T-helper 2 cell treated with Interferon-gamma antibody and Interleukin-4, amounts not matched to agents 100 ng/mL and 5 ng/mL, for 36 hours (primary cell): ENCODE data around the gene IGSF23. TPM values are rescaled to one million over a fixed set of nuclear protein-coding genes. Genes with fewer than 3 reads are reported as not detected.
"Not testable (repeated sequence)": the region's sequence is repeated elsewhere in the genome, so short reads cannot be mapped to it uniquely, and the experiment has no call there.

ENCODE experiments used
- intact Hi-C: fragments of 100-400 bp; cut with micrococcal nuclease; formaldehyde crosslinking; loops from one replicate; pipeline ENCODE4 v1.15.1; 2023
- total RNA-seq: library from RNA; stranded (reverse); gene quantifications from 2 replicates; pipeline ENCODE4 v1.2.3, GENCODE V29; 2022

Gene IGSF23
- total RNA-seq, 1 donor from 2014 or later = not detected

- intact Hi-C loops = no loop called here
Measured at GRCh38 chr19:44663996-44664395, 50.6 kb downstream of the IGSF23 start.

GRCh38 chr19:44664976-44665375 is 51.6 kb downstream of the IGSF23 start:
- intact Hi-C loops = no loop called here

GRCh38 chr19:44666852-44667556 is 53.6 kb downstream of the IGSF23 start:
- intact Hi-C loops = no loop called here

GRCh38 chr19:44668985-44669764 is 55.8 kb downstream of the IGSF23 start:
- intact Hi-C loops = no loop called here

- intact Hi-C loops = not testable (repeated sequence)
Measured at GRCh38 chr19:44670027-44670426, 56.7 kb downstream of the IGSF23 start.

GRCh38 chr19:44671400-44671799 is 58.0 kb downstream of the IGSF23 start, which contains the start of gene CEACAM19:
Gene CEACAM19 (plus strand): TSS chr19:44671482. CDS start chr19:44671932, 450 bp downstream.
- intact Hi-C loops = no loop called here

GRCh38 chr19:44672226-44672625 is 58.9 kb downstream of the IGSF23 start:
- intact Hi-C loops = no loop called here

- intact Hi-C loops = no loop called here
Measured at GRCh38 chr19:44673510-44673909, 60.1 kb downstream of the IGSF23 start.

- intact Hi-C loops = no loop called here
Measured at GRCh38 chr19:44675521-44675920, 62.2 kb downstream of the IGSF23 start.

GRCh38 chr19:44677019-44677811 is 63.9 kb downstream of the IGSF23 start:
- intact Hi-C loops = no loop called here

GRCh38 chr19:44680536-44680935 is 67.2 kb downstream of the IGSF23 start:
- intact Hi-C loops = no loop called here

GRCh38 chr19:44681992-44682790 is 68.8 kb downstream of the IGSF23 start:
- intact Hi-C loops = no loop called here

GRCh38 chr19:44682807-44683206 is 69.4 kb downstream of the IGSF23 start:
- intact Hi-C loops = no loop called here

GRCh38 chr19:44683434-44684210 is 70.3 kb downstream of the IGSF23 start:
- intact Hi-C loops = no loop called here

- intact Hi-C loops = not testable (repeated sequence)
Measured at GRCh38 chr19:44684396-44684795, 71.0 kb downstream of the IGSF23 start.

- intact Hi-C loops = no loop called here
Measured at GRCh38 chr19:44684892-44685863, 71.8 kb downstream of the IGSF23 start.

- intact Hi-C loops = no loop called here
Measured at GRCh38 chr19:44685877-44686276, 72.5 kb downstream of the IGSF23 start.
